ENCODE data around the gene TCTN1. TPM values are rescaled to one million over a fixed set of nuclear protein-coding genes. Genes with fewer than 3 reads are reported as not detected.

The TCTN1 gene
- total and polyA plus RNA-seq, 2 of the 13 experiments (the other 11 are each of a cell fraction or from before 2014, with no cell fraction given): 13.6 to 16.0 TPM

- Histone ChIP-seq H3K79me2 (ENCODE audit: insufficient read depth, low read length) (no peaks in the 10 kb centered on the region), H2AFZ (ENCODE audit: low read length) (no peak overlapping the region), H3K4me2 (ENCODE audit: low read depth, low read length) (no peak overlapping the region), H3K36me3 (replicated peaks in 1 of 2; ENCODE audit: control insufficient read depth in 1 of 2, insufficient read depth in 2 of 2, low read length in 2 of 2) (peaks cover 0 to 1% of the 10 kb centered on the region in 2 experiments; a peak in 1 of 5 replicates), H3K4me1 (ENCODE audit: insufficient read depth, low read length) (no peaks in the 10 kb centered on the region), H3K27me3 (ENCODE audit: control insufficient read depth in 1 of 2, insufficient read depth in 2 of 2, low read length in 2 of 2) (no peaks in the 10 kb centered on the region), H3K9me3 (ENCODE audit: low read length) (no peaks in the 10 kb centered on the region), H3K27ac (ENCODE audit: extremely low read length, insufficient read depth, low read length) (no peak overlapping the region), H3K4me3 (replicated peaks in 1 of 3; ENCODE audit: insufficient read depth in 1 of 3, low read depth in 2 of 3, low read length in 3 of 3) (no peak overlapping the region), H3K9ac (ENCODE audit: insufficient read depth, low read depth, low read length) (no peak overlapping the region), H4K20me1 (ENCODE audit: insufficient read depth, low read length) (no peaks in the 10 kb centered on the region)
- intact Hi-C loops (cut with micrococcal nuclease; ENCODE audit: unreplicated experiment): no loop called here
- TF ChIP-seq TFE3 (CRISPR knock-in tag; IDR thresholded peaks at IDR 0.05): no peak
- no peak for TF ChIP-seq ZNF484 (CRISPR knock-in tag; IDR thresholded peaks at IDR 0.05; ENCODE audit: borderline replicate concordance, low read depth)
- TF ChIP-seq ETV6 (CRISPR knock-in tag; conservative IDR thresholded peaks at IDR 0.05): no peak
- TF ChIP-seq ZNF557 (CRISPR knock-in tag; IDR thresholded peaks at IDR 0.05): no peak
- TF ChIP-seq ZNF816 (CRISPR knock-in tag; IDR thresholded peaks at IDR 0.05; ENCODE audit: borderline replicate concordance): no peak
- TF ChIP-seq MEF2D (CRISPR knock-in tag; IDR thresholded peaks at IDR 0.05): no peak
- TF ChIP-seq ISX (CRISPR knock-in tag; conservative IDR thresholded peaks at IDR 0.05): no peak
- TF ChIP-seq IKZF5 (CRISPR knock-in tag; IDR thresholded peaks at IDR 0.05): no peak
- no peak for TF ChIP-seq RORA (CRISPR knock-in tag; IDR thresholded peaks at IDR 0.05)
- TF ChIP-seq HNF4G (IDR thresholded peaks at IDR 0.05; ENCODE audit: borderline replicate concordance, low read depth, low read length): no peak
- TF ChIP-seq HNF4G (CRISPR knock-in tag; IDR thresholded peaks at IDR 0.05; ENCODE audit: borderline replicate concordance, low read depth): no peak
- DNase-seq (ENCODE audit: low spot score) (no peak), ATAC-seq (no peak), FAIRE-seq (no peak)
- no TSS peak for BruUV-seq (replicated peaks)
- WGBS (ENCODE audit: low lambda C conversion rate): 90% methylated on average over 7 of the region's 7 CpGs
- CTCF ChIA-PET (ENCODE audit: low intra/inter-chr PET ratio, low total read pairs): no interaction called here
- in situ Hi-C loops (cut with HindIII; ENCODE audit: extremely low pct_ligation_motif_present, low pct_unique_long_range_greater_than_20kb): no loop called here
- POLR2A ChIA-PET: no interaction called here
Measured at GRCh38 chr12:110641521-110641920, 27.6 kb downstream of the TCTN1 start.
